Measurements from ENCODE around the gene CEBPZOS. TPM values are rescaled to one million over a fixed set of nuclear protein-coding genes. Genes with fewer than 3 reads are reported as not detected.

The CEBPZOS gene
- total and polyA plus RNA-seq, 2 of the 8 experiments (the other 6 are each of a cell fraction or from before 2014, with no cell fraction given): 27.3 to 43.5 TPM

DNA sequence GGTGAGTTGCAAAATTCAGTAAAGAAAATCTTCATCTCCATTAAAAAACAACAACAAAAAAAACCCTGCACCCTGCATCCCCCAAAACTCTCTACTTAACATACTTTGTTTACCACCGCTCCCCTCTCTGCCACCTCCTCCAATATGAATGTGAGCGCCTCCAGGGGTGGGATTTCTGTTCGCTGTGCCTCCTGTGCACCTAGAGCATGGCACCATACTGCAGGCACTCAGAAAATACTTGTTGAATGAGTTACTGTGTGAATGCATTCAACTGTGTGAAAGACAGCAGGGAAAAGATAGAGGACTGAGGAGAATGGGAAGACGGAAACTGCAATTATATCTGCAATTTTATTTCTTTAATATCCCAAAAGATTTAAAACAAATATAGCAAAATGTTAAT lies 30.6 kb downstream of the CEBPZOS start:
- Histone ChIP-seq H3K18ac (ENCODE audit: extremely low read depth, low read length) (no peak overlapping the region; the same call in 1 of the 2 replicates), H4K8ac (ENCODE audit: extremely low read depth, insufficient read depth, low read length) (no peak overlapping the region), H4K20me1 (replicated peaks in 1 of 2; ENCODE audit: control insufficient read depth in 1 of 2, insufficient read depth in 2 of 2, low read length in 2 of 2) (peaks cover 0 to 8% of the 10 kb centered on the region in 2 experiments), H4K91ac (replicated peaks; ENCODE audit: insufficient read length, low read length) (no peak overlapping the region), H3K9me3 (ENCODE audit: insufficient read depth in 2 of 2, low read depth in 1 of 2, low read length in 1 of 2) (no peaks in the 10 kb centered on the region), H2BK12ac (ENCODE audit: low read depth, low read length) (no peak overlapping the region), H2BK120ac (replicated peaks; ENCODE audit: low read depth, low read length) (no peak overlapping the region), H2BK15ac (ENCODE audit: low read length) (no peak overlapping the region), H3K27me3 (replicated peaks in 1 of 4; ENCODE audit: control insufficient read depth in 3 of 4, extremely low read depth in 1 of 4, insufficient read depth in 3 of 4, low read length in 3 of 4) (no peaks in the 10 kb centered on the region), H4K5ac (ENCODE audit: insufficient read length, low read depth, low read length) (peak overlapping the region; percentile 85), H3K79me1 (ENCODE audit: low read depth, low read length) (peaks cover 6% of the 10 kb centered on the region; the same call in 1 of the 2 replicates), H3K36me3 (ENCODE audit: control insufficient read depth in 2 of 4, insufficient read depth in 4 of 4, low read length in 3 of 4) (peaks cover 8 to 64% (median 38%) of the 10 kb centered on the region in 4 experiments; a peak in 7 of 8 replicates), H2BK5ac (ENCODE audit: low read depth, low read length) (0 out of 2 replicates have a peak overlapping the region, but pooled peaks have one; percentile 19), H3K27ac (ENCODE audit: low read depth, low read length) (no peak overlapping the region), H3K56ac (replicated peaks; ENCODE audit: insufficient read length, low read depth, low read length) (no peak overlapping the region), H3K4me1 (replicated peaks in 1 of 4; ENCODE audit: control insufficient read depth in 3 of 4, insufficient read depth in 4 of 4, low read length in 3 of 4) (peaks cover 4 to 15% (median 9%) of the 10 kb centered on the region in 4 experiments), H2AFZ (ENCODE audit: low read length) (no peak overlapping the region), H3K4me3 (ENCODE audit: extremely low read depth in 1 of 4, insufficient read depth in 2 of 4, low read depth in 3 of 4, low read length in 4 of 4) (peak overlapping the region in 3 of 4 experiments; percentile 5 to 56 (median 38); a peak in 3 of 8 replicates), H3K23ac (ENCODE audit: insufficient read length) (no peak overlapping the region), H3K14ac (ENCODE audit: insufficient read length) (no peak overlapping the region), H3K79me2 (ENCODE audit: control insufficient read depth in 1 of 2, insufficient read depth in 2 of 2, low read length in 2 of 2) (peaks cover 45 to 90% of the 10 kb centered on the region in 2 experiments), H2AK5ac (ENCODE audit: low read depth, low read length) (no peak overlapping the region), H3K23me2 (ENCODE audit: low read depth, low read length) (peaks cover 11% of the 10 kb centered on the region), H3K4ac (replicated peaks; ENCODE audit: insufficient read length, low read depth, low read length) (no peak overlapping the region), H3K9ac (replicated peaks in 1 of 4; ENCODE audit: extremely low read depth in 1 of 4, low read depth in 3 of 4, low read length in 3 of 4) (no peak overlapping the region), H3K4me2 (ENCODE audit: insufficient read depth in 1 of 2, low read depth in 2 of 2, low read length in 2 of 2) (peak overlapping the region; percentile 63 to 99), H2BK20ac (ENCODE audit: low read length) (no peak overlapping the region)
- WGBS, 2 experiments (ENCODE audit: extremely low coverage in 1 of 2, insufficient coverage in 1 of 2, insufficient read length in 1 of 2, insufficient replicate concordance in 2 of 2, low coverage in 1 of 2, low lambda C conversion rate in 2 of 2, missing lambda C conversion rate in 1 of 2): 41% methylated on average over 4 of the region's 4 CpGs; no CpG with 5 or more reads in 1 of the 2 experiments
- CTCF ChIA-PET (ENCODE audit: partially characterized antibody): interaction anchor here (0.8 kb wide), 1 partner anchor 58 kb away, joined by 5 read pairs; no protein-coding TSS in a partner anchor
- POLR2A ChIA-PET (ENCODE audit: partially characterized antibody): interaction anchor here (0.7 to 1.1 kb wide), 2 partner anchors 28 to 1392 kb away, joined by 3 read pairs; no protein-coding TSS in a partner anchor
- peak in 1 of 2 experiments; percentile 30; a peak in 1 of 3 replicates for TF ChIP-seq POLR2A (IDR thresholded peaks at IDR 0.05; ENCODE audit: control extremely low read depth in 1 of 2, low read depth in 2 of 2, low read length in 2 of 2)
- TF ChIP-seq KDM4A (IDR thresholded peaks at IDR 0.05; ENCODE audit: low read depth, low read length, severe bottlenecking): no peak
- no peak for DNase-seq (ENCODE audit: low read depth in 1 of 2, low spot score in 2 of 2)
- FAIRE-seq: no peak

Data from H1 (cell line).